ENCODE measurements around the gene STAB2. TPM values are rescaled to one million over a fixed set of nuclear protein-coding genes. Genes with fewer than 3 reads are reported as not detected.
"Not testable (repeated sequence)": the region's sequence is repeated elsewhere in the genome, so short reads cannot be mapped to it uniquely, and the experiment has no call there.

Gene STAB2
- total and polyA plus RNA-seq, 4 donors = 0.21 to 0.45 TPM; not detected in 2

- no peaks in the 10 kb centered on the region for H3K27me3 ChIP-seq (ENCODE audit: control insufficient read depth in 1 of 2, insufficient read depth in 2 of 2, low read length in 1 of 2)
- H3K27ac ChIP-seq (ENCODE audit: low read depth in 1 of 2, low read length in 2 of 2) = peak overlapping the region; percentile 15 to 50
- H3K4me1 ChIP-seq (ENCODE audit: control insufficient read depth in 1 of 2, insufficient read depth in 2 of 2, low read length in 2 of 2) = peaks cover 0 to 7% of the 10 kb centered on the region in 2 donors
- intact Hi-C loops (cut with DNase I) = loop anchor here in 1 of 2 donors (10.0 kb wide), 1 partner anchor 56 kb away; no protein-coding TSS in a partner anchor
- no peak for DNase-seq
- 20 to 31% methylated on average over 6 of the region's 6 CpGs for WGBS, 2 donors
- H3K36me3 ChIP-seq (ENCODE audit: control insufficient read depth in 1 of 2, insufficient read depth in 2 of 2, low read length in 1 of 2) = no peaks in the 10 kb centered on the region
- H3K9me3 ChIP-seq (ENCODE audit: control insufficient read depth, low read length) = no peaks in the 10 kb centered on the region
- no peak overlapping the region for H3K4me3 ChIP-seq (ENCODE audit: low read length in 2 of 2)
- no peak for ATAC-seq (ENCODE audit: low FRiP score)
Observed at GRCh38 chr12:103808239-103808880, 221.3 kb downstream of the STAB2 start.

- WGBS, 2 donors = 24 to 35% methylated on average over 4 of the region's 4 CpGs
- ATAC-seq (ENCODE audit: low FRiP score) (no peak), DNase-seq (no peak)
- peak overlapping the region in 1 of 2 donors; percentile 70 for H3K27ac ChIP-seq (ENCODE audit: low read depth in 1 of 2, low read length in 2 of 2)
- H3K4me3 ChIP-seq (ENCODE audit: low read length in 2 of 2) = no peak overlapping the region
- peaks cover 0 to 2% of the 10 kb centered on the region in 2 donors for H3K36me3 ChIP-seq (ENCODE audit: control insufficient read depth in 1 of 2, insufficient read depth in 2 of 2, low read length in 1 of 2)
- H3K9me3 ChIP-seq (ENCODE audit: control insufficient read depth, low read length) = no peaks in the 10 kb centered on the region
- intact Hi-C loops (cut with DNase I) = loop anchor here in 1 of 2 donors (10.0 kb wide), 1 partner anchor 56 kb away; no protein-coding TSS in a partner anchor
- no peaks in the 10 kb centered on the region for H3K27me3 ChIP-seq (ENCODE audit: control insufficient read depth in 1 of 2, insufficient read depth in 2 of 2, low read length in 1 of 2)
- peaks cover 0 to 7% of the 10 kb centered on the region in 2 donors for H3K4me1 ChIP-seq (ENCODE audit: control insufficient read depth in 1 of 2, insufficient read depth in 2 of 2, low read length in 2 of 2)
Observed at GRCh38 chr12:103809154-103809553, 222.1 kb downstream of the STAB2 start.

DNA sequence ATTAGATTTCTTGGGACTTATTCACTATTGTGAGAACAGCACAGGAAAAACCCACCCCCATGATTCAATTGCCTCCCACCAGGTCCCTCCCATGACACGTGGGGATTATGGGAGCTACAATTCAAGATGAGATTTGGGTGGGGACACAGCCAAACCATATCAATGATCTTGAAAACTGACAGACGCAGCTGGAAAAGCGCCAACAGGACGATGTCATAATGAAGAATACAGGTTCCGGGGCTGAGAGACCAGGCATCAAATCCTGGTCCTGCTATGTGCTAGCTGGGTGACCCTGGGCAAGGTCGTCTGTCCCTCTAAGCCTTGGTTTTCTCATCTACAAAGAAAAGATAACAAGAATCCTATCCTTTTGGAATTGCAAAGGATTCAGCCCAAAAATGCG lies 222.6 kb downstream of the STAB2 start:
- not testable (repeated sequence) for DNase-seq; ATAC-seq (ENCODE audit: low FRiP score); H3K4me1 ChIP-seq (ENCODE audit: control insufficient read depth in 1 of 2, insufficient read depth in 2 of 2, low read length in 2 of 2); H3K4me3 ChIP-seq (ENCODE audit: low read length in 2 of 2); H3K9me3 ChIP-seq (ENCODE audit: control insufficient read depth, low read length); H3K36me3 ChIP-seq (ENCODE audit: control insufficient read depth in 1 of 2, insufficient read depth in 2 of 2, low read length in 1 of 2); H3K27me3 ChIP-seq (ENCODE audit: control insufficient read depth in 1 of 2, insufficient read depth in 2 of 2, low read length in 1 of 2)
- intact Hi-C loops (cut with DNase I) = loop anchor here in 1 of 2 donors (10.0 kb wide), 1 partner anchor 55 kb away; no protein-coding TSS in a partner anchor
- WGBS, 2 donors = 66 to 86% methylated on average over 7 of the region's 7 CpGs
- peak overlapping the region in 1 of 2 donors; percentile 79 for H3K27ac ChIP-seq (ENCODE audit: low read depth in 1 of 2, low read length in 2 of 2)

DNA sequence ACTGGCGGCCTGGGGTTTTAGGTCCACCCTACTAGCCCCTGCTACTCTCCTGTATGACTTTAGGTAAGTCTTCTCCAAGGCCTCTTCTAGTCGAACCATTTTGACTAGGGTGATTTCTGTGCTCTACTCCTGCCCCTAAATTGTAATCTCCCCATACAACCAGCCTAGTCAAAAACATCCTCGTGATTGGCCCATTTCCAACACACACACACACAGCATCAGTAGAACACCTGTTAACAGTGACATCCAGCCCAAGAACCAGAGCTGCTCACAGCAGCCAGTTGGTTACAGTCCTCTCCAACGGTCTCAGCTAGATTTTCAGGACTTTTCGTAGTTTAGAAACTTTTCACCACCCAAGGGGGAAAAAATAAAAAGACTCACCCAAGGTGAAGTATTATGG lies 223.0 kb downstream of the STAB2 start:
- Histone ChIP-seq H3K27ac (ENCODE audit: low read depth in 1 of 2, low read length in 2 of 2) (peak overlapping the region in 1 of 2 donors; percentile 79), H3K4me3 (ENCODE audit: low read length in 2 of 2) (no peak overlapping the region), H3K36me3 (ENCODE audit: control insufficient read depth in 1 of 2, insufficient read depth in 2 of 2, low read length in 1 of 2) (peaks cover 0 to 2% of the 10 kb centered on the region in 2 donors), H3K27me3 (ENCODE audit: control insufficient read depth in 1 of 2, insufficient read depth in 2 of 2, low read length in 1 of 2) (no peaks in the 10 kb centered on the region), H3K9me3 (ENCODE audit: control insufficient read depth, low read length) (no peaks in the 10 kb centered on the region), H3K4me1 (ENCODE audit: control insufficient read depth in 1 of 2, insufficient read depth in 2 of 2, low read length in 2 of 2) (peaks cover 2 to 7% of the 10 kb centered on the region in 2 donors)
- DNase-seq (no peak), ATAC-seq (ENCODE audit: low FRiP score) (no peak)
- 68 to 78% methylated on average over 5 of the region's 5 CpGs for WGBS, 2 donors
- intact Hi-C loops (cut with DNase I) = no loop called here

GRCh38 chr12:103811791-103812190 lies 224.7 kb downstream of the STAB2 start:
- Histone ChIP-seq H3K27ac (ENCODE audit: low read depth in 1 of 2, low read length in 2 of 2) (no peak overlapping the region), H3K4me3 (ENCODE audit: low read length in 2 of 2) (no peak overlapping the region), H3K27me3 (ENCODE audit: control insufficient read depth in 1 of 2, insufficient read depth in 2 of 2, low read length in 1 of 2) (no peaks in the 10 kb centered on the region), H3K9me3 (ENCODE audit: control insufficient read depth, low read length) (no peaks in the 10 kb centered on the region), H3K36me3 (ENCODE audit: control insufficient read depth in 1 of 2, insufficient read depth in 2 of 2, low read length in 1 of 2) (peaks cover 0 to 2% of the 10 kb centered on the region in 2 donors), H3K4me1 (ENCODE audit: control insufficient read depth in 1 of 2, insufficient read depth in 2 of 2, low read length in 2 of 2) (peaks cover 2 to 7% of the 10 kb centered on the region in 2 donors)
- intact Hi-C loops (cut with DNase I) = no loop called here
- DNase-seq (no peak), ATAC-seq (ENCODE audit: low FRiP score) (no peak)
- WGBS, 2 donors = 81 to 97% methylated on average over 6 of the region's 6 CpGs

DNA sequence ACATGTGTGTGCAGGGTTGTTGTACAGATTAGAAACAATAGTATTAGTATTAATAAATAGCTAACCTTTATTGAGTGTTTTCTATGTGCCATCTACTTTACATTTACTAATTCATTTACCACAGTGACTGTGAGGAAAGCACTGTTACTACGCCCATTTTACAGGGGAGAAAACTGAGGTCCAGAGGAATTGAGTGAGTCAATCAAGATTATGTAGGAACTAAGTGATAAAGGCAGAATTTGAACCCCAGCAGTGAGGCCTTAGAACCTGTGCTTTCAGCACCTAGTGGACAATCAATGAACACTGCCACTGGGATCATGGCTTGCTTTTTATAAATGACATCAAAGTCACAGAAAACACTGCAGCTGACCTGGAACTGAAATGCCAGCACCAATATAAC lies 225.7 kb downstream of the STAB2 start:
- DNase-seq = no peak
- Histone ChIP-seq H3K4me3 (ENCODE audit: low read length in 2 of 2) (no peak overlapping the region), H3K9me3 (ENCODE audit: control insufficient read depth, low read length) (no peaks in the 10 kb centered on the region), H3K36me3 (ENCODE audit: control insufficient read depth in 1 of 2, insufficient read depth in 2 of 2, low read length in 1 of 2) (peaks cover 0 to 2% of the 10 kb centered on the region in 2 donors), H3K27ac (ENCODE audit: low read depth in 1 of 2, low read length in 2 of 2) (peak overlapping the region in 1 of 2 donors; percentile 12), H3K4me1 (ENCODE audit: control insufficient read depth in 1 of 2, insufficient read depth in 2 of 2, low read length in 2 of 2) (peaks cover 2 to 7% of the 10 kb centered on the region in 2 donors), H3K27me3 (ENCODE audit: control insufficient read depth in 1 of 2, insufficient read depth in 2 of 2, low read length in 1 of 2) (no peaks in the 10 kb centered on the region)
- 97 to 100% methylated on average over 1 of the region's 1 CpG for WGBS, 2 donors
- no peak for ATAC-seq (ENCODE audit: low FRiP score)
- intact Hi-C loops (cut with DNase I) = no loop called here

GRCh38 chr12:103813426-103813825 lies 226.4 kb downstream of the STAB2 start:
- no peak for DNase-seq
- no peak for ATAC-seq (ENCODE audit: low FRiP score)
- 95 to 96% methylated on average over 3 of the region's 3 CpGs for WGBS, 2 donors
- intact Hi-C loops (cut with DNase I) = no loop called here
- Histone ChIP-seq H3K36me3 (ENCODE audit: control insufficient read depth in 1 of 2, insufficient read depth in 2 of 2, low read length in 1 of 2) (peaks cover 0 to 2% of the 10 kb centered on the region in 2 donors), H3K27ac (ENCODE audit: low read depth in 1 of 2, low read length in 2 of 2) (no peak overlapping the region), H3K9me3 (ENCODE audit: control insufficient read depth, low read length) (no peaks in the 10 kb centered on the region), H3K4me3 (ENCODE audit: low read length in 2 of 2) (no peak overlapping the region), H3K27me3 (ENCODE audit: control insufficient read depth in 1 of 2, insufficient read depth in 2 of 2, low read length in 1 of 2) (no peaks in the 10 kb centered on the region), H3K4me1 (ENCODE audit: control insufficient read depth in 1 of 2, insufficient read depth in 2 of 2, low read length in 2 of 2) (peaks cover 2 to 3% of the 10 kb centered on the region in 2 donors)

DNA sequence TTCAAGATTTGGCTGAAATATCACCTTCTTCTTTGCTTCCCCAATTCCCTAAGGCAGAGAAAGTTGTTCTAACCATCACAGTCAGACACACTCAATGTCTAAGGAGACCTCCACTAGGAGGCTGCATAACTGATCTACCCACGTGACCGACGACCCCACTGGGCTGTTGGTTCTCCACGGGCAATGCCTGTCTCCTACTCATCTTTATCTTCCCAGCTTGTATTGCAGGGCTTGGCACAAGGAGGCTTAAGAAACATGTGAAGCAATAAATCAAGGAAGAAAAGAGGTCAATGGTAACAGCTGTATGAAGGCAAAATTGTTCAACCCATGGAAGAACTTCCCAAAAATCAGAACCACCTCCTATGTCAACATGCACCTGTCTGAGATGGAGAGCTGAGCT lies 226.9 kb downstream of the STAB2 start:
- no peaks in the 10 kb centered on the region for H3K9me3 ChIP-seq (ENCODE audit: control insufficient read depth, low read length)
- intact Hi-C loops (cut with DNase I) = no loop called here
- no peak overlapping the region for H3K4me3 ChIP-seq (ENCODE audit: low read length in 2 of 2)
- no peak for ATAC-seq (ENCODE audit: low FRiP score)
- peaks cover 0 to 2% of the 10 kb centered on the region in 2 donors for H3K36me3 ChIP-seq (ENCODE audit: control insufficient read depth in 1 of 2, insufficient read depth in 2 of 2, low read length in 1 of 2)
- no peaks in the 10 kb centered on the region for H3K27me3 ChIP-seq (ENCODE audit: control insufficient read depth in 1 of 2, insufficient read depth in 2 of 2, low read length in 1 of 2)
- peaks cover 2 to 3% of the 10 kb centered on the region in 2 donors for H3K4me1 ChIP-seq (ENCODE audit: control insufficient read depth in 1 of 2, insufficient read depth in 2 of 2, low read length in 2 of 2)
- DNase-seq = no peak
- 36 to 49% methylated on average over 4 of the region's 4 CpGs for WGBS, 2 donors
- H3K27ac ChIP-seq (ENCODE audit: low read depth in 1 of 2, low read length in 2 of 2) = peak overlapping the region in 1 of 2 donors; percentile 5

GRCh38 chr12:103814436-103814835 lies 227.4 kb downstream of the STAB2 start:
- Histone ChIP-seq H3K27me3 (ENCODE audit: control insufficient read depth in 1 of 2, insufficient read depth in 2 of 2, low read length in 1 of 2) (no peaks in the 10 kb centered on the region), H3K4me1 (ENCODE audit: control insufficient read depth in 1 of 2, insufficient read depth in 2 of 2, low read length in 2 of 2) (peaks cover 2 to 3% of the 10 kb centered on the region in 2 donors), H3K4me3 (ENCODE audit: low read length in 2 of 2) (no peak overlapping the region), H3K27ac (ENCODE audit: low read depth in 1 of 2, low read length in 2 of 2) (no peak overlapping the region), H3K9me3 (ENCODE audit: control insufficient read depth, low read length) (no peaks in the 10 kb centered on the region), H3K36me3 (ENCODE audit: control insufficient read depth in 1 of 2, insufficient read depth in 2 of 2, low read length in 1 of 2) (peaks cover 0 to 2% of the 10 kb centered on the region in 2 donors)
- intact Hi-C loops (cut with DNase I) = no loop called here
- WGBS, 2 donors = 42 to 48% methylated on average over 3 of the region's 3 CpGs
- DNase-seq (no peak), ATAC-seq (ENCODE audit: low FRiP score) (no peak)
